HFFc6 (cell line): ENCODE measurements around the gene ABCB8. TPM values are rescaled to one million over a fixed set of nuclear protein-coding genes. Genes with fewer than 3 reads are reported as not detected.

ENCODE experiments used
- DNase-seq: peaks from one replicate; pipeline ENCODE4 v3.0.0-alpha.2; 2018
- H3K27ac Mint-ChIP-seq: 2 replicates; pipeline ENCODE4 v1.8.0; 2020; ENCODE audit warnings: mild to moderate bottlenecking, mixed read lengths
- H3K27me3 Mint-ChIP-seq: 2 replicates; pipeline ENCODE4 v1.8.0; 2021; ENCODE audit warnings: mild to moderate bottlenecking, moderate library complexity, mixed read lengths; ENCODE audit not compliant: insufficient read depth
- H3K36me3 Mint-ChIP-seq: 2 replicates; pipeline ENCODE4 v1.8.0; 2021; ENCODE audit warnings: low read depth, mixed read lengths
- H3K4me1 Mint-ChIP-seq: 2 replicates; pipeline ENCODE4 v1.8.0; 2020; ENCODE audit warnings: low read depth, mixed read lengths
- H3K4me3 Mint-ChIP-seq: 2 replicates; pipeline ENCODE4 v1.8.0; 2020; ENCODE audit warnings: mild to moderate bottlenecking, moderate library complexity, mixed read lengths
- H3K9me3 Mint-ChIP-seq: 2 replicates; pipeline ENCODE4 v1.8.0; 2020; ENCODE audit warnings: mild to moderate bottlenecking, mixed read lengths
- CTCF ChIP-seq: fragments of 200-600 bp; sonication (generic); IDR thresholded peaks from 2 replicates; pipeline ENCODE4 v1.5.0; 2021; ENCODE audit warnings: antibody characterized with exemption, mild to moderate bottlenecking
- total RNA-seq, 6 experiments: library from RNA; stranded (reverse); fragmentation: NEBNext Ultra II Directional; extraction: Animal tissue kit (Norgen Biotek cat#: 25700); gene quantifications; 2 replicates in 1 of 6; 3 replicates in 5 of 6; pipeline ENCODE4 v1.2.3, GENCODE V29; 2021

ABCB8 gene
- total RNA-seq, 6 experiments from 2014 or later: 31.9 to 36.3 (median 33.2) TPM

DNA sequence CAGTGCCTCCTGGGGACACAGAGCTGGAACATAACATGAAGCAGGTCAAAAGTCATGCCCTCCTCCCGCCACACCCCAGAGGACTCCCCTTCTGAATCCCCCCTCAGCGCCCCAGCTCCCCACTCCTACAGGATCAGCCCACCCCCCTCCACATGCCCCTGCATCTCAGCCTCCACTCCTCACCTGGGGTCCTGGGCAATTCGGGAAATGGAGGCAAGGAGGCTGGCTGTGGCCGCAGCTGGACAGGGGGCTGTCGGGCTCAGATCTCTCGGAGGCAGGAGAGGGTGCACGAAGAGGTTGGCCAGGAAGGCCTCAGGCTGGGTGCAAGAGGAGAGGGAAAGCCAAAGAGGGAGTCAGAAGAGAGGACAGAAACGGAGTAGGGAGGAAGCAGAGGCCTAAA lies 11.7 kb upstream of the ABCB8 start:
- Mint-ChIP-seq H3K27me3 (peaks cover 44% of the 10 kb centered on the region), H3K36me3 (no peaks in the 10 kb centered on the region), H3K4me1 (peaks cover 44% of the 10 kb centered on the region), H3K4me3 (no peak overlapping the region), H3K27ac (no peak overlapping the region), H3K9me3 (no peaks in the 10 kb centered on the region)
- TF ChIP-seq CTCF: no peak
- DNase-seq: no peak

DNA sequence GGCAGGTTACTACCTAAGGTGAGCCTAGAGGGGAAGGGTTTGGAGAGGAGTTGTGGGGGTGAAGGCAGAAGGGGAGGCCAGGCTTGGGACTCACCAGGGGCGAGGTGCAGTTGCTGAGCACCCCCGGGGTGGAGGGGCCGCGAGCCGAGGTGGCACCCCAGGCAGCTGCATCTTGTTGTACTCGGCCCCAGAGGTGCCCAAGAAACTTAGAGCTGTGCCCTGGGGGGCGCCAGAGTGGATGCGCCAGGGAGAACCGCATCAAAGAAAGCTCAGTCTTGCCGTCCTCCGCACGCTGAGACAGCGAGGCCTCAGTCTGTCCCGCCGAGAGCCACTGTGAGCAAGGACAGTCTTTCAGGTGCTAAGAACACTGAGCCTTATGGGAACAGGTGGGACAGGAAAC lies 11.3 kb upstream of the ABCB8 start:
- H3K4me3 Mint-ChIP-seq: no peak overlapping the region
- no peak for DNase-seq

GRCh38 chr7:151017370-151017952 lies 10.8 kb upstream of the ABCB8 start:
- H3K9me3 Mint-ChIP-seq: no peaks in the 10 kb centered on the region
- no peak for TF ChIP-seq CTCF
- no peak overlapping the region for H3K27ac Mint-ChIP-seq
- DNase-seq: no peak
- H3K4me1 Mint-ChIP-seq: peaks cover 36% of the 10 kb centered on the region
- H3K27me3 Mint-ChIP-seq: peaks cover 44% of the 10 kb centered on the region
- peak overlapping the region; percentile 50; the same call in 1 of the 2 replicates for H3K4me3 Mint-ChIP-seq
- H3K36me3 Mint-ChIP-seq: no peaks in the 10 kb centered on the region

More for the DNA sequence above, 11.3 kb upstream of the ABCB8 start:
- H3K27me3 Mint-ChIP-seq: peaks cover 44% of the 10 kb centered on the region
- H3K9me3 Mint-ChIP-seq: no peaks in the 10 kb centered on the region
- TF ChIP-seq CTCF: no peak
- H3K36me3 Mint-ChIP-seq: no peaks in the 10 kb centered on the region
- H3K4me1 Mint-ChIP-seq: peaks cover 41% of the 10 kb centered on the region
- H3K27ac Mint-ChIP-seq: no peak overlapping the region

DNA sequence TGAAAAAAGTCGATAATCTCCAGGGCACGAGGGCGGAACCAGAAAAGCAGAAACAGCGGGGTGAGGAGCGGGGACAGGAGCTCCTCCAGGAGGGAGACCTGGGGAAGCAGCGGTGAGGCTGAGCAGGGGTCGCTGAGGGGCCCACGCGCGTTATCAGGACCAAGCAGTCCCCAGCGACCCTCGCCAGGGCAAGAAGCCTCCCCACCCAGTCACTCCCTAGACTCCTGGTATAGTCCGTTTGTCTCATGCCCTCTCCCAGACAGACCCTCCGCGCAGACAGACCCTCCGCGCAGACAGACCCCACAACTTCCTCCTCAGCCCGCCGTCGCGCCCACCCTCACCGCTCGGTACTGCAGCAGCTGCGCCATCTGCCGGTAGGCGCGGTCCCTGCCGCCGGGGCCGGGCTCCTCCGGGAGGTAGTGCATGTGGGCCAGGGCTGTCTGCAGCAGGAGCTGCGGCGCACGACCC lies 10.3 kb upstream of the ABCB8 start:
- H3K4me3 Mint-ChIP-seq: peak overlapping the region; percentile 50; the same call in 1 of the 2 replicates
- no peaks in the 10 kb centered on the region for H3K36me3 Mint-ChIP-seq
- DNase-seq: no peak
- peaks cover 44% of the 10 kb centered on the region for H3K27me3 Mint-ChIP-seq
- H3K27ac Mint-ChIP-seq: no peak overlapping the region
- peaks cover 30% of the 10 kb centered on the region for H3K4me1 Mint-ChIP-seq
- no peaks in the 10 kb centered on the region for H3K9me3 Mint-ChIP-seq
- peak; percentile 94 for TF ChIP-seq CTCF

DNA sequence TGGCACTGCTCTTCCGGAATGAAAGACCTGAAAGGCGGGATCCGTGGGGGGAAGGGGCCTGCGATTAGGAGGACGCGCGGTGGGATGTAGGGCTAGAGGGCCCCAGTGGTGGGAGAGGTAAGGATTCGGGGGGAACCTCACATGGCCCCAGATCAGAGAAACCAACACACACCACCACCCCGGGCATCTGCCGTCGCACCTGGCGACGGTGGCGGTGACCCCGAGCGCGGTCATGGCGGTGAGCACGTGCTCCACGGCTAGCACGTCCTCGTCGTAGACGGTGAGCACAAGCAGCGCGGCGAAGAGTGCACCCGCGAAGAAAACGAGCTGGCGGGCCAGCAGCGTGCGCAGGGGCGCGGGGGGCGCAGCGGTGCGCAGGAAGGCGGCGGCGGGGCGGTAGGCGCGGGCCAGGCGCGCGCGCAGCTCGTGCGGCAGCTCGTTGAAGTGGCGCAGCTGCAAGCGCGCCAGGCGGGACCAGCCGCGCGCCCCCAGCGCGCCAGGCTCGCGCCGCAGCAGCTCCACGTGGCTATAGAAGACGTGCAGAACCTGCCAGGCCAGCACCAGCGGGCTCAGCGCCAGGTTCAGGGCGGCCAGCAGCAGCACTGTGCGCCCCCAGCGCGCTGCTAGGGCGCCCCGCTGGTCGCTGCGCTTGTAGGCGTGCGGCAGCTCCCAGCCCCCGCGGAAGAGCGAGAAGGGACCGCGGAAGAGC lies 9.7 kb upstream of the ABCB8 start:
- H3K4me3 Mint-ChIP-seq: peak overlapping the region; percentile 50; the same call in 1 of the 2 replicates
- H3K9me3 Mint-ChIP-seq: no peaks in the 10 kb centered on the region
- H3K36me3 Mint-ChIP-seq: no peaks in the 10 kb centered on the region
- no peak overlapping the region for H3K27ac Mint-ChIP-seq
- peaks cover 30% of the 10 kb centered on the region for H3K4me1 Mint-ChIP-seq
- TF ChIP-seq CTCF: peak; percentile 56
- H3K27me3 Mint-ChIP-seq: peaks cover 45% of the 10 kb centered on the region
- DNase-seq: no peak
